PC-9 (cell line): ENCODE results near the gene UTF1. TPM values are rescaled to one million over a fixed set of nuclear protein-coding genes. Genes with fewer than 3 reads are reported as not detected.

Experiments used
- BruUV-seq: library from RNA; stranded (reverse); fragments of 400-500 nt; replicated peaks from 2 replicates; lab custom pipeline; 2021; lab: Mats Ljungman, UMichigan
- CTCF ChIA-PET: fragments of 300-600 bp; sonication (Branson Sonifier 250); formaldehyde crosslinking; loops from one replicate; lab custom pipeline; 2022; ENCODE audit warnings: antibody characterized with exemption; lab: Charles Lee
- POLR2A ChIA-PET: fragments of 300-600 bp; sonication (Branson Sonifier 250); formaldehyde crosslinking; loops from one replicate; lab custom pipeline; 2022; ENCODE audit warnings: antibody characterized with exemption; ENCODE audit not compliant: unreplicated experiment; lab: Charles Lee
- DNase-seq, 2 experiments: peaks; one replicate each; pipeline versions ENCODE4 v3.0.0 to v3.0.0-alpha.2; 2015 to 2022; ENCODE audit warnings: mixed read lengths in 1 of 2
- H2AFZ ChIP-seq: fragments of 200-600 bp; sonication (generic); 2 replicates; pipeline ENCODE4 v1.8.1; 2017; ENCODE audit warnings: antibody characterized with exemption
- H3F3A ChIP-seq: fragments of 200-600 bp; sonication (generic); 2 replicates; pipeline ENCODE4 v1.8.1; 2017; ENCODE audit warnings: antibody characterized with exemption, mild to moderate bottlenecking, low read depth; ENCODE audit not compliant: insufficient read depth
- H3K27ac ChIP-seq: fragments of 200-600 bp; sonication (generic); 2 replicates; pipeline ENCODE4 v1.6.1; 2016; ENCODE audit warnings: mixed run types
- H3K27me3 ChIP-seq: fragments of 200-600 bp; sonication (generic); 2 replicates; pipeline ENCODE4 v1.6.1; 2016; ENCODE audit warnings: low read depth, mixed run types; ENCODE audit not compliant: insufficient read depth
- H3K36me3 ChIP-seq: fragments of 200-600 bp; sonication (generic); 2 replicates; pipeline ENCODE4 v1.6.1; 2016; ENCODE audit warnings: low read depth, mixed run types
- H3K4me1 ChIP-seq: fragments of 200-600 bp; sonication (generic); replicated peaks from 2 replicates; pipeline ENCODE4 v1.6.1; 2016; ENCODE audit warnings: mixed run types; ENCODE audit not compliant: insufficient read depth
- H3K4me2 ChIP-seq: fragments of 200-600 bp; sonication (generic); 2 replicates; pipeline ENCODE4 v1.6.1; 2017; ENCODE audit warnings: mixed run types
- H3K4me3 ChIP-seq: fragments of 200-600 bp; sonication (generic); 2 replicates; pipeline ENCODE4 v1.6.1; 2016; ENCODE audit warnings: mixed run types
- H3K79me2 ChIP-seq: fragments of 200-600 bp; sonication (generic); 2 replicates; pipeline ENCODE4 v1.6.1; 2017; ENCODE audit warnings: low read depth, mixed run types
- H3K9me2 ChIP-seq: fragments of 200-600 bp; sonication (generic); 2 replicates; pipeline ENCODE4 v1.8.1; 2017; ENCODE audit warnings: mild to moderate bottlenecking; ENCODE audit not compliant: insufficient read depth
- H3K9me3 ChIP-seq: fragments of 200-600 bp; sonication (generic); 2 replicates; pipeline ENCODE4 v1.8.1; 2016; ENCODE audit warnings: low read depth; ENCODE audit not compliant: insufficient read depth
- H4K20me1 ChIP-seq: fragments of 200-600 bp; sonication (generic); 2 replicates; pipeline ENCODE4 v1.8.1; 2017; ENCODE audit not compliant: insufficient read depth
- EZH2 ChIP-seq: fragments of 200-600 bp; sonication (generic); IDR thresholded peaks from 2 replicates; pipeline ENCODE4 v1.8.0; 2017; ENCODE audit warnings: antibody characterized with exemption, low read depth
- intact Hi-C: fragments of 100-400 bp; cut with micrococcal nuclease; formaldehyde crosslinking; loops from one replicate; pipeline ENCODE4 v1.10.0; 2022; ENCODE audit not compliant: unreplicated experiment
- total RNA-seq: library from RNA; stranded (reverse); gene quantifications from 2 replicates; pipeline ENCODE4 v1.2.3, GENCODE V29; 2021
- TF ChIP-seq, protein P1 (sequence below): fragments of 200-600 bp; sonication (generic); conservative IDR thresholded peaks from 2 replicates; pipeline ENCODE4 v1.6.1; 2017; ENCODE audit warnings: mixed run types, antibody characterized with exemption, mild to moderate bottlenecking, moderate library complexity

The UTF1 gene
- total RNA-seq, 1 experiment from 2014 or later, result not detected

DNA sequence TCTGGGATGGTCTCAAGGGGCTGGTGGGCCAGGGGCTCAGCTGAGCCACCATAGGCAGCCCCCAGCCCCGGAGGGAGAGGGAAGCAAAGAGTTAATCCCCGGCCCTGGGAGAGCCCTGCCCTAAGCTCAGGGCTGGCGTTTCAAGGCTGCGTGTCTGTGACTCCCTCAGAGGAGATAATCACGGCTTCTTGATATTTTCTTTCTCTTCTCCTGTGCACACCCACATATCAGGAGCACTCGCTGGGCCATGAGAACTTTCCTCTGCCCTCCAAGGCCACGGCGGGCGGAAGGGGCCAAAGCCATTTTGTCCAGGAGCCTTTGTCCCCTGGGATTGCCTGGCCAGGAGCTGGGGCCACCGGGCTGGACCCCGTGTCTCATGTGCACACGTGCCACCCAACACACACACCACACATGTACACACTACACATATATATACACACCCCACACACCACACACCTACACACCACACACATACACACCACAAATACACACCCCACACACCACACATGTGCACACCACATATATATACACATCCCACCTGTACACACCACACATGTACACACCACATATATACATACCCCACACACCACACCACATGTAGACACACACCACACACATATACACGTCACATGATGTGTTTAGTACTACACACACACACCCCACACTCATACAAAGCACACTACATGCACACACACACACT, 24.6 kb downstream of the UTF1 start:
- Histone ChIP-seq H3K36me3 (no peaks in the 10 kb centered on the region), H3K27ac (no peak overlapping the region), H3K4me3 (no peak overlapping the region), H3K9me3 (no peaks in the 10 kb centered on the region), H3F3A (peaks cover 9% of the 10 kb centered on the region; the same call in 1 of the 2 replicates), H2AFZ (no peak overlapping the region), H3K27me3 (peaks cover 4% of the 10 kb centered on the region; the same call in 1 of the 2 replicates), H4K20me1 (no peaks in the 10 kb centered on the region), H3K4me1 (peaks cover 18% of the 10 kb centered on the region), H3K79me2 (no peaks in the 10 kb centered on the region), H3K9me2 (no peaks in the 10 kb centered on the region), H3K4me2 (no peak overlapping the region)
- DNase-seq, result no peak
- BruUV-seq, result no TSS peak
- TF ChIP-seq EZH2, result no peak
- TF ChIP-seq, protein P1, sequence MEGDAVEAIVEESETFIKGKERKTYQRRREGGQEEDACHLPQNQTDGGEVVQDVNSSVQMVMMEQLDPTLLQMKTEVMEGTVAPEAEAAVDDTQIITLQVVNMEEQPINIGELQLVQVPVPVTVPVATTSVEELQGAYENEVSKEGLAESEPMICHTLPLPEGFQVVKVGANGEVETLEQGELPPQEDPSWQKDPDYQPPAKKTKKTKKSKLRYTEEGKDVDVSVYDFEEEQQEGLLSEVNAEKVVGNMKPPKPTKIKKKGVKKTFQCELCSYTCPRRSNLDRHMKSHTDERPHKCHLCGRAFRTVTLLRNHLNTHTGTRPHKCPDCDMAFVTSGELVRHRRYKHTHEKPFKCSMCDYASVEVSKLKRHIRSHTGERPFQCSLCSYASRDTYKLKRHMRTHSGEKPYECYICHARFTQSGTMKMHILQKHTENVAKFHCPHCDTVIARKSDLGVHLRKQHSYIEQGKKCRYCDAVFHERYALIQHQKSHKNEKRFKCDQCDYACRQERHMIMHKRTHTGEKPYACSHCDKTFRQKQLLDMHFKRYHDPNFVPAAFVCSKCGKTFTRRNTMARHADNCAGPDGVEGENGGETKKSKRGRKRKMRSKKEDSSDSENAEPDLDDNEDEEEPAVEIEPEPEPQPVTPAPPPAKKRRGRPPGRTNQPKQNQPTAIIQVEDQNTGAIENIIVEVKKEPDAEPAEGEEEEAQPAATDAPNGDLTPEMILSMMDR, result no peak
- intact Hi-C loops, result no loop called here
- ChIA-PET CTCF (no interaction called here), POLR2A (no interaction called here)

DNA sequence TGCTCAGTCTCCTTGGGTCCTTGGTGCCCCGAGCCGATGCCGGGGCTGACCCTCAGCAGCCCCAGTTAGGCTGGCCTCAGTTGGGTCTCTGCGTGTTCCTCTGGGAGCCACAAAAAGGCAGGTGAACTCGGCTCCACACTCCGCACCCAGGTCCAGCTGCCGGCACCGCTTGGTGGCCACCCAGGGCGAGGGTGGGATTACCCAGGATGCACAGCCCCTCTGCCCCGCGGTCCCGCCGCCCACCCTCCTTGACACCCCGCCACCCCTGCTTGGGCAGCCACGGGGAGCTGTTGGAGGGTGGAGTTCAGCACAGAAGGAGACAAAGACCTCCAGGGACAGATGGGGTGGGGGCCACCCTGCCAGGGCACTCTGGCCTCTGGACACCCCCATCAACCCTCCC, 25.3 kb downstream of the UTF1 start:
- ChIA-PET POLR2A (no interaction called here), CTCF (no interaction called here)
- intact Hi-C loops, result no loop called here
- no TSS peak for BruUV-seq
- Histone ChIP-seq H3K27ac (no peak overlapping the region), H3K4me1 (peaks cover 26% of the 10 kb centered on the region), H3K9me3 (no peaks in the 10 kb centered on the region), H2AFZ (no peak overlapping the region), H3K9me2 (no peaks in the 10 kb centered on the region), H3F3A (peaks cover 9% of the 10 kb centered on the region; the same call in 1 of the 2 replicates), H3K79me2 (no peaks in the 10 kb centered on the region), H3K4me2 (no peak overlapping the region), H3K36me3 (no peaks in the 10 kb centered on the region), H3K27me3 (peaks cover 2% of the 10 kb centered on the region; the same call in 1 of the 2 replicates), H4K20me1 (no peaks in the 10 kb centered on the region), H3K4me3 (no peak overlapping the region)
- no peak for DNase-seq
- TF ChIP-seq, protein P1, result no peak
- TF ChIP-seq EZH2, result no peak

DNA sequence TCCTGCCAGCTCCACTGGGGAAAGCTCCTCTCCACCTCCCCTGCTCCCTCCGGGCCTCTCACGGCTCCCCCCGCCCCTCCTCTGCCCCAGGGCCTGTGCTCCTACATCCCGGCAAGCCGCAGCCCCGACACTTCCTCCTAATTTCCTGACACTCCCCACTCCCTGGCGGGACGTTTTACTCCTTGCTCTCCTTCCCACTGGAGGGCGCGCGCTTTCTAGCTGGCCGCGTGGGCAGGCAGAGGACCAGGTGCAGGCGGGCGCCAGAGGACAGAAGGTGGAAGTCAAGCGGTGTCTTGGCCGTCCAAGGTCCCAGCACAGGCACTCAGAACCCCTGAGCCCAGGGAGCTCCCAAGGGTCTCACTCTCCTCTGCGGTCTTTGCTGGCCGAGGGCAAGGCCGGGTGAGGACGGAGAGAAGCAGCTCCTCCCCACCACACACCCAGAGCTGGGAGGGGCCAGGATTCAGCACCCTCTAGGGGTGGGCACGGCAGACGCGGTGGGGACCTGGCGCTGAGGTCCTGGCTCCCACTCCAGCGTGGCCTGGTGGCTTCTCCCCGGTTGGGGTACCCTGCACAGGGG, 27.6 kb downstream of the UTF1 start:
- Histone ChIP-seq H3K9me3 (no peaks in the 10 kb centered on the region), H3K4me3 (no peak overlapping the region), H3K36me3 (no peaks in the 10 kb centered on the region), H4K20me1 (no peaks in the 10 kb centered on the region), H3K79me2 (no peaks in the 10 kb centered on the region), H3K4me1 (peaks cover 26% of the 10 kb centered on the region), H3K9me2 (no peaks in the 10 kb centered on the region), H3K4me2 (peak overlapping the region; percentile 19; the same call in 1 of the 2 replicates), H2AFZ (no peak overlapping the region), H3K27ac (peak overlapping the region; percentile 71), H3K27me3 (no peaks in the 10 kb centered on the region), H3F3A (peaks cover 9% of the 10 kb centered on the region; the same call in 1 of the 2 replicates)
- no TSS peak for BruUV-seq
- intact Hi-C loops, result loop anchor here (2.0 kb wide), 1 partner anchor 51 kb away; the partner anchor contains the start of genes TUBGCP2 and ZNF511
- peak in 1 of 2 experiments; percentile 57 for DNase-seq
- ChIA-PET POLR2A (no interaction called here), CTCF (interaction anchor here (0.6 to 1.4 kb wide), 3 partner anchors 36 to 96 kb away, joined by 3 to 9 read pairs (median 4); no protein-coding TSS in a partner anchor)
- TF ChIP-seq, protein P1, result no peak; the same call in 1 of the 2 replicates
- TF ChIP-seq EZH2, result no peak
